Kidney (tissue), 14 donors: Measurements from ENCODE around the gene KNDC1. TPM values are rescaled to one million over a fixed set of nuclear protein-coding genes. Genes with fewer than 3 reads are reported as not detected.

Source experiments
- DNase-seq, 5 donors: peaks; one replicate each; pipeline ENCODE4 v3.0.0-alpha.2; 2013 to 2020
- FAIRE-seq: peaks from 2 replicates; lab custom pipeline; 2012; peaks lifted over from hg19 to GRCh38; lab: Jason Lieb, UNC
- H3K27ac ChIP-seq, 2 donors: one replicate each; pipeline ENCODE4 v1.7.0; 2013; ENCODE audit warnings: low read depth in 2 of 2, low read length in 2 of 2, inconsistent platforms in 1 of 2
- H3K27me3 ChIP-seq: one replicate; pipeline ENCODE4 v1.7.1; 2013; ENCODE audit warnings: low read length, inconsistent platforms; ENCODE audit not compliant: control insufficient read depth, insufficient read depth
- H3K36me3 ChIP-seq, 3 donors: one replicate each; pipeline versions ENCODE4 v1.7.0 to v1.7.1; 2013; ENCODE audit warnings: low read length in 3 of 3, control low read depth in 1 of 3, inconsistent platforms in 1 of 3; ENCODE audit not compliant: insufficient read depth in 3 of 3, control insufficient read depth in 2 of 3
- H3K4me1 ChIP-seq, 3 donors: one replicate each; pipeline versions ENCODE4 v1.7.0 to v1.7.1; 2013; ENCODE audit warnings: low read length in 3 of 3, inconsistent platforms in 1 of 3, low read depth in 1 of 3; ENCODE audit not compliant: control insufficient read depth in 2 of 3, insufficient read depth in 2 of 3
- H3K4me3 ChIP-seq, 3 donors: one replicate each; pipeline versions ENCODE4 v1.7.0 to v1.8.1; 2013; ENCODE audit warnings: low read length in 3 of 3, control low read depth in 1 of 3, inconsistent platforms in 1 of 3
- H3K9ac ChIP-seq, 3 donors: one replicate each; pipeline versions ENCODE4 v1.7.0 to v1.7.1; 2013; ENCODE audit warnings: low read length in 3 of 3, control low read depth in 1 of 3, inconsistent platforms in 1 of 3
- H3K9me3 ChIP-seq, 3 donors: one replicate each; pipeline versions ENCODE4 v1.7.0 to v1.7.1; 2013; ENCODE audit warnings: low read length in 3 of 3, control low read depth in 1 of 3, inconsistent platforms in 1 of 3; ENCODE audit not compliant: control insufficient read depth in 2 of 3, insufficient read depth in 1 of 3
- intact Hi-C: fragments of 100-400 bp; cut with DNase I; formaldehyde crosslinking; loops from one replicate; pipeline ENCODE4 v1.11.1; 2022
- polyA plus RNA-seq: library from polyadenylated mRNA; stranded (reverse); fragments of 350-450 nt; fragmentation: Illumina TruSeq; extraction: RNeasy Lipid Tissue Mini Kit (QIAGEN cat#74804); gene quantifications from one replicate; pipeline ENCODE4 v1.2.3, GENCODE V29; 2014; ENCODE audit warnings: low read depth, low replicate concordance; ENCODE audit not compliant: insufficient read depth
- total RNA-seq: library from RNA; stranded (reverse); fragmentation: NEBNext Ultra II Directional; extraction: Animal tissue kit (Norgen Biotek cat#: 25700); gene quantifications from one replicate; pipeline ENCODE4 v1.2.1, GENCODE V29; 2021
- TF ChIP-seq, protein P1 (sequence below): IDR thresholded peaks from 3 replicates; pipeline ENCODE4 v1.5.1; 2012; ENCODE audit warnings: mild to moderate bottlenecking, moderate library complexity, borderline replicate concordance; ENCODE audit not compliant: insufficient read depth; ENCODE audit errors: extremely low read depth
- donor health status: control.
- donor health status: control.
- donor health status: control.
- donor health status: control.
- donor health status: control.
- donor health status: DM: yes; HTN: yes; CAD: no.
- donor health status: Normal renal cell carcinoma (clear cell type).

KNDC1 gene
- total and polyA plus RNA-seq, 2 donors from 2014 or later = 0.43 to 8.7 TPM

DNA sequence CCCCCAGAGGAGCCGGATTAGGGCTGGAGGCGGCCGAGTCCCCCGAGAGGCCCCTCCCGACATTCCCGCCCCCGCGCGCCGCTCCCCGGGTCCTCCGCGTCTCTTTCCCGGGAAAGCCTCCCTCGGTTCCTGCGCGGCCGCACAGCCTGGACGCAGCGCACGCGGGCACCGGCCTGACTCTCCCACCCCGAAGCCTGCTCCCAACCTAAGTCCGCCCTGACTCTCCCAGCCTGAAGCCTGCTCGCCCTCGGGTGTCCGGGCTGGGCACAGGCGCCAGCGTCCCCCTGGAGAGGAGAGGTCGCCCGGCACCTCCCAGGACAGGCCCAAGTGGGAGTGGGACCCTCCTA lies 77.2 kb downstream of the KNDC1 start:
- Histone ChIP-seq H3K9ac (no peak overlapping the region), H3K36me3 (no peaks in the 10 kb centered on the region), H3K9me3 (no peaks in the 10 kb centered on the region), H3K4me3 (no peak overlapping the region), H3K27ac (no peak overlapping the region), H3K27me3 (peaks cover 11% of the 10 kb centered on the region), H3K4me1 (peaks cover 0 to 4% (median 0%) of the 10 kb centered on the region in 3 donors)
- TF ChIP-seq, protein P1, sequence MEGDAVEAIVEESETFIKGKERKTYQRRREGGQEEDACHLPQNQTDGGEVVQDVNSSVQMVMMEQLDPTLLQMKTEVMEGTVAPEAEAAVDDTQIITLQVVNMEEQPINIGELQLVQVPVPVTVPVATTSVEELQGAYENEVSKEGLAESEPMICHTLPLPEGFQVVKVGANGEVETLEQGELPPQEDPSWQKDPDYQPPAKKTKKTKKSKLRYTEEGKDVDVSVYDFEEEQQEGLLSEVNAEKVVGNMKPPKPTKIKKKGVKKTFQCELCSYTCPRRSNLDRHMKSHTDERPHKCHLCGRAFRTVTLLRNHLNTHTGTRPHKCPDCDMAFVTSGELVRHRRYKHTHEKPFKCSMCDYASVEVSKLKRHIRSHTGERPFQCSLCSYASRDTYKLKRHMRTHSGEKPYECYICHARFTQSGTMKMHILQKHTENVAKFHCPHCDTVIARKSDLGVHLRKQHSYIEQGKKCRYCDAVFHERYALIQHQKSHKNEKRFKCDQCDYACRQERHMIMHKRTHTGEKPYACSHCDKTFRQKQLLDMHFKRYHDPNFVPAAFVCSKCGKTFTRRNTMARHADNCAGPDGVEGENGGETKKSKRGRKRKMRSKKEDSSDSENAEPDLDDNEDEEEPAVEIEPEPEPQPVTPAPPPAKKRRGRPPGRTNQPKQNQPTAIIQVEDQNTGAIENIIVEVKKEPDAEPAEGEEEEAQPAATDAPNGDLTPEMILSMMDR = no peak
- DNase-seq (no peak), FAIRE-seq (no peak)
- intact Hi-C loops = no loop called here

DNA sequence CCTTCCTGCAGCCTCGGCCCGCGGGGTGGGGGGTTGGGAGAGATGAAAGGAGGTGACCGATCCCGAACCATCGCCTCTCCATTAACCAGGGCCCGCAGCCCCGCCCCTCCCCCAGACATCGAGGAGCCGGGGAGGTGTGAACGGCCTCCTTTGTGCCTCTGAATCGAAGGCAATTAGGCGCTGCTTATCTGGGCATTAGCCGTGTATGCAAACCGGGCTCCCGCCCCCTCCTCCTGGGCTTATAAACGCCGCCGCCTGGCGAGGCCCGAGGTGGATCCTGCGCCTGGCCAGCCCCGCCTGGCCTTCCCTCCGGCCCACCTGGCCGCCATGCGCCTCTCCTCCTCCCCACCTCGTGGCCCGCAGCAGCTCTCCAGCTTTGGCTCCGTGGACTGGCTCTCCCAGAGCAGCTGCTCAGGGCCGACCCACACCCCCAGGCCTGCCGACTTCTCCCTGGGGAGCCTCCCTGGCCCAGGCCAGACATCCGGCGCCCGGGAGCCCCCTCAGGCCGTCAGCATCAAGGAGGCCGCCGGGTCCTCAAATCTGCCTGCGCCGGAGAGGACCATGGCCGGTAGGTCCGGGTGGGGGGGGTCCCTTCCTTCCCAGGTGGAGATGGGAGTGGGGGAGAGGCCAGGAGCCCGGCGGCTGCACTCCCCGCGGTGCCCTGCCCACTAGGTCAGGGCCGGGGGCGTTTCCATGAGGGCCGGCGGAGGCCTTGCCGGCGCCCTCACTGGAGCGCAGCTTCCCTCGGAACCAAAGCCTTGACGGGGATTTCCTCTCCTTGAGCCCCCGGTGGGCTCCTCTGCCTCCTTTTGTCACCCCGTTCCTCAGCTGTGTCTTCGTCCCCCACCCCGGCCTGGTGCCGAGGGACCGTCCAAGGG lies 77.8 kb downstream of the KNDC1 start, which contains the start of gene VENTX:
VENTX (plus strand) TSS at position 268 of the 878 bp plus-strand sequence; CDS start at position 328, 60 bp downstream.
- Histone ChIP-seq H3K4me1 (peaks cover 0 to 4% (median 0%) of the 10 kb centered on the region in 3 donors), H3K9me3 (no peaks in the 10 kb centered on the region), H3K36me3 (no peaks in the 10 kb centered on the region), H3K27me3 (peaks cover 9% of the 10 kb centered on the region), H3K9ac (no peak within 1 kb of the TSS), H3K27ac (no peak within 1 kb of the TSS), H3K4me3 (no peak within 1 kb of the TSS)
- TF ChIP-seq, protein P1 = no peak
- DNase-seq = peak in 2 of 5 donors; percentile 35 to 66
- FAIRE-seq = no peak
- intact Hi-C loops = no loop called here

DNA sequence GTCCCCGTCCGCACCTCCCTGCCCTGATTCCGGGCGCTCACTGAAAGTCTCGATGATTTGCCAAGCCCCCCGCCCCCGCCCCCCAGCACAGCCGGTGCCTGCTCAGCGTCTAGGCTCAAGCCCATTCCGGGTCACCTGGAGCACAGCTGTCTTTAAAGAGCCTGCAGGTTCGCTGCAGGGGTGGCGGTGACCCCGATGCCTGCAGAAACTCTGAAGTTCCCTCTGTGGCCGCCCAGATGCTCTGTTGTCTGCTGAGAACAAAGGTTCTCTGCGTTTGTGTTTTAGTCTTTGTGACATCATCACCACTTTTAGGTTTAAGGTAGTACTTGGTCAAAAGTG lies 78.4 kb downstream of the KNDC1 start:
- intact Hi-C loops = no loop called here
- no peaks in the 10 kb centered on the region for H3K9me3 ChIP-seq
- no peak overlapping the region for H3K4me3 ChIP-seq
- H3K9ac ChIP-seq = no peak overlapping the region
- H3K27ac ChIP-seq = no peak overlapping the region
- DNase-seq (no peak), FAIRE-seq (no peak)
- H3K4me1 ChIP-seq = peaks cover 0 to 4% (median 0%) of the 10 kb centered on the region in 3 donors
- TF ChIP-seq, protein P1 = no peak
- H3K36me3 ChIP-seq = peaks cover 0 to 2% (median 0%) of the 10 kb centered on the region in 3 donors
- H3K27me3 ChIP-seq = peaks cover 7% of the 10 kb centered on the region
